ENCODE data around the gene PTPN9. TPM values are rescaled to one million over a fixed set of nuclear protein-coding genes. Genes with fewer than 3 reads are reported as not detected.

Gene PTPN9
- total RNA-seq, 1 experiment from 2014 or later = 42.2 TPM

- no peak overlapping the region for H3K4me2 ChIP-seq (ENCODE audit: insufficient read depth, insufficient read length, low read length)
Measured at GRCh38 chr15:75620058-75620820, 41.1 kb upstream of the PTPN9 start.

More at GRCh38 chr15:75620058-75620820, 41.1 kb upstream of the PTPN9 start:
- no peak overlapping the region for H2BK120ac ChIP-seq (ENCODE audit: low read depth, low read length, poor library complexity, severe bottlenecking)
- no peaks in the 10 kb centered on the region for H3K4me1 ChIP-seq (ENCODE audit: insufficient read depth, low read length)
- no peak for TF ChIP-seq CTCF (conservative IDR thresholded peaks at IDR 0.05)
- no peaks in the 10 kb centered on the region for H3K79me1 ChIP-seq (ENCODE audit: insufficient read depth, low read depth, low read length, poor library complexity, severe bottlenecking)
- H3K27ac Mint-ChIP-seq = peak overlapping the region in 1 of 3 experiments; percentile 45; a peak in 1 of 7 replicates
- no peaks in the 10 kb centered on the region for H3K27me3 Mint-ChIP-seq (ENCODE audit: low read depth)
- H4K5ac ChIP-seq (ENCODE audit: insufficient read length, low read depth, low read length) = no peak overlapping the region
- H3K18ac ChIP-seq (ENCODE audit: insufficient read length, low read depth, low read length) = no peak overlapping the region
- no CpG with 5 or more reads among the region's 4 CpGs for WGBS (ENCODE audit: extremely low coverage, insufficient read length, low lambda C conversion rate)
- H3K4me3 Mint-ChIP-seq = no peak overlapping the region
- H3K56ac ChIP-seq (ENCODE audit: insufficient read length, low read depth, low read length) = no peak overlapping the region
- H3K79me2 ChIP-seq (ENCODE audit: insufficient read depth, low read length) = no peaks in the 10 kb centered on the region
- H2BK12ac ChIP-seq (ENCODE audit: insufficient read length, low read depth, low read length) = no peak overlapping the region
- no peak overlapping the region for H3K4ac ChIP-seq (ENCODE audit: low read depth, low read length)
- H2BK15ac ChIP-seq (ENCODE audit: low read depth, low read length) = no peak overlapping the region
- no peaks in the 10 kb centered on the region for H3K9me3 Mint-ChIP-seq
- no peaks in the 10 kb centered on the region for H3K4me1 Mint-ChIP-seq
- no peak for DNase-seq
- no peak overlapping the region for H3K14ac ChIP-seq (ENCODE audit: insufficient read depth, low read length)
- H3K36me3 Mint-ChIP-seq (ENCODE audit: insufficient read depth in 1 of 3, low read depth in 3 of 3) = peaks cover 17 to 42% (median 42%) of the 10 kb centered on the region in 3 experiments
- peaks cover 2% of the 10 kb centered on the region; the same call in 1 of the 2 replicates for H3K27me3 ChIP-seq (ENCODE audit: insufficient read depth, low read length)
- no peaks in the 10 kb centered on the region for H3K9me3 ChIP-seq (ENCODE audit: control insufficient read depth, low read depth, low read length)
- no peaks in the 10 kb centered on the region for H4K20me1 ChIP-seq (ENCODE audit: control insufficient read depth, insufficient read depth, insufficient read length)
- no peak overlapping the region for H3K27ac ChIP-seq (ENCODE audit: insufficient read length, low read depth, low read length)
- no peak overlapping the region for H2AFZ ChIP-seq (ENCODE audit: low read length)
- no peak overlapping the region for H3K9ac ChIP-seq (ENCODE audit: extremely low read depth, insufficient read length, low read length)
- no peaks in the 10 kb centered on the region for H3K23me2 ChIP-seq (ENCODE audit: insufficient read length, low read depth, low read length, poor library complexity, severe bottlenecking)
- no peak overlapping the region for H3T11ph ChIP-seq (ENCODE audit: low read length)
- no peak overlapping the region for H2BK20ac ChIP-seq (ENCODE audit: low read depth, low read length, poor library complexity, severe bottlenecking)
- H2BK5ac ChIP-seq (ENCODE audit: insufficient read length, low read length) = no peak overlapping the region
- H3K23ac ChIP-seq (ENCODE audit: insufficient read length, low read depth, low read length) = no peak overlapping the region
- H4K91ac ChIP-seq (ENCODE audit: insufficient read length, low read depth, low read length) = no peak overlapping the region
- H2AK5ac ChIP-seq (ENCODE audit: insufficient read length, low read length) = no peak overlapping the region
- no peak overlapping the region for H4K8ac ChIP-seq (replicated peaks; ENCODE audit: insufficient read length, low read depth, low read length)

All from H9 (cell line).